ENCODE measurements around the gene CRHR1.

Gene CRHR1

DNA sequence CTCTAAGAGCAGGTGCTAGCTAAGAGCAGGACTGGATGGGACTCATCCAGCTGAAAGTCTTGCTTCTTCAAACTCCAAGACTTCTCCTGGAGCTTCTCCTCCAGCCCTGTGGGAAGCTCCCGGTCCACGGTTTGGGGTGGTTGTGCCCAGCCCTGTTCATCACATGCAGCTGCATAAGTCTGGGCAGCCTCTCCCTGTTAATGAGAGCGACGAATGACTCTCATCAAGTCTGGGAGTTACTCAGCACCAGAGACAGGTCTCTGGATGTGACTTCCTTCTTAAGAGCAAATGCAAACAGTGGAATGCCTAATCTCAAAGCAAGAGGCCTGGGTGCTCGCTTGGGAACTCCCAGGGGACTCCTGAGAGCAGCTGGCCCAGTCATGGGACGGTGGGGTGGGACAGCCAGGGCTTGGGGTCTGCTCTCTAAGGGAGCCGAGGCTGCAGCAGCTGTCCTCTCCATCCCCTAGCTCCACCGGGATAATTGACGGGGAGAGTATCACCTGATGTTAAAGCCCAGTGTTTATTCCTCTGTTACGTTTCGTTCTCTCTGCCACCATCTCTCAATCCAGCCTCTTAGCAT lies 35.3 kb upstream of the CRHR1 start:
- H3K9me3 ChIP-seq (ENCODE audit: control insufficient read depth, low read length): no peaks in the 10 kb centered on the region
- no peak overlapping the region for H3K4me2 ChIP-seq (ENCODE audit: low read length)
- no peak overlapping the region for H2AFZ ChIP-seq
- H3K4me1 ChIP-seq: no peaks in the 10 kb centered on the region
- H3K36me3 ChIP-seq (ENCODE audit: control insufficient read depth, insufficient read depth, low read length): no peaks in the 10 kb centered on the region
- H3K27ac ChIP-seq: no peak overlapping the region
- TF ChIP-seq CTCF (IDR thresholded peaks at IDR 0.05): no peak
- no peaks in the 10 kb centered on the region for H3K79me2 ChIP-seq
- H3K4me3 ChIP-seq (ENCODE audit: low read depth, low read length): no peak overlapping the region
- H3K9ac ChIP-seq: no peak overlapping the region
- peaks cover 2% of the 10 kb centered on the region for H3K27me3 ChIP-seq (ENCODE audit: control insufficient read depth, insufficient read depth, low read length)

GRCh38 chr17:45749831-45750335 lies 34.2 kb upstream of the CRHR1 start:
- Histone ChIP-seq H3K9me3 (ENCODE audit: control insufficient read depth, low read length) (no peaks in the 10 kb centered on the region), H3K9ac (no peak overlapping the region)
- no peak for TF ChIP-seq CTCF (IDR thresholded peaks at IDR 0.05)

DNA sequence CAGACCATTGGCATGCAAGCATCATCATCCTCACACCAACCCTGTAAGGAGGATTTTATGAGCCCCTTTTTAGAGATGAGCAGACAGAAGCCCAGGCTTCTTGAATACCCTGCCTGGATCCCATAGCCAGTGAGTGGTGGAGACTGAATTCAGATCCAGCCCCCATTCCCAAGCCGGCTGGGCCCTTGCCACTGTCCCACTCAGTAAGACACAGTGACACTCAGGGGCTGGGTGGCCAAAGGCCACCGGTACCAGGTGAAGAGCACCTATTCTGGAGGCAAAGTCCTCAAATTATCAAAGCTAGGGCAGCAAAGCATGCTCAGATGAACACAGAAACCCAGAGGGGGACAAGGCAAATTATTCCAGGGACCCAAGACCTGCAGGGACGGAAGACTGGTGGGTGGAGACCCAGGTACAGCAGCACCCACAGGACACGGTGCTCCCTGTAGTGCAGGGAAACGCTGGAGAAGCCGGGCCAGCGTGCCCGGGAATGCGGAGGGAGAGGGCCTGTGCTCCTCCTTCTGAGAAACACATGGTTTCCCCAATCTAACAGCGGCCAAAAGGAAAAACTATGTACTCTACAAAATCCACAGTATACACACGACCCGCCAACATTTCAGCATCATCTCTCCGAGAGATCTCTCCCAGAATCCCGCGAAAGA lies 33.2 kb upstream of the CRHR1 start:
- TF ChIP-seq CTCF (IDR thresholded peaks at IDR 0.05): no peak
- Histone ChIP-seq H3K27ac (no peak overlapping the region), H3K9me3 (ENCODE audit: control insufficient read depth, low read length) (no peaks in the 10 kb centered on the region), H3K4me3 (ENCODE audit: low read depth, low read length) (no peak overlapping the region), H2AFZ (no peak overlapping the region), H3K4me1 (no peaks in the 10 kb centered on the region), H3K79me2 (no peaks in the 10 kb centered on the region), H3K27me3 (ENCODE audit: control insufficient read depth, insufficient read depth, low read length) (peaks cover 2% of the 10 kb centered on the region), H3K36me3 (ENCODE audit: control insufficient read depth, insufficient read depth, low read length) (no peaks in the 10 kb centered on the region), H3K4me2 (ENCODE audit: low read length) (no peak overlapping the region), H3K9ac (no peak overlapping the region)

More at GRCh38 chr17:45749831-45750335, 34.2 kb upstream of the CRHR1 start:
- H3K36me3 ChIP-seq (ENCODE audit: control insufficient read depth, insufficient read depth, low read length): no peaks in the 10 kb centered on the region
- H3K27me3 ChIP-seq (ENCODE audit: control insufficient read depth, insufficient read depth, low read length): peaks cover 2% of the 10 kb centered on the region
- no peak overlapping the region for H3K4me3 ChIP-seq (ENCODE audit: low read depth, low read length)
- no peak overlapping the region for H3K27ac ChIP-seq
- no peak overlapping the region for H2AFZ ChIP-seq
- H3K4me2 ChIP-seq (ENCODE audit: low read length): no peak overlapping the region
- no peaks in the 10 kb centered on the region for H3K4me1 ChIP-seq
- no peaks in the 10 kb centered on the region for H3K79me2 ChIP-seq

GRCh38 chr17:45751466-45751865 lies 32.7 kb upstream of the CRHR1 start:
- no peak overlapping the region for H3K4me3 ChIP-seq (ENCODE audit: low read depth, low read length)
- no peak for TF ChIP-seq CTCF (IDR thresholded peaks at IDR 0.05)

More at GRCh38 chr17:45751466-45751865, 32.7 kb upstream of the CRHR1 start:
- Histone ChIP-seq H3K4me1 (no peaks in the 10 kb centered on the region), H3K4me2 (ENCODE audit: low read length) (no peak overlapping the region), H3K27ac (no peak overlapping the region), H3K9ac (no peak overlapping the region), H3K36me3 (ENCODE audit: control insufficient read depth, insufficient read depth, low read length) (no peaks in the 10 kb centered on the region), H2AFZ (no peak overlapping the region), H3K79me2 (no peaks in the 10 kb centered on the region), H3K27me3 (ENCODE audit: control insufficient read depth, insufficient read depth, low read length) (peaks cover 2% of the 10 kb centered on the region), H3K9me3 (ENCODE audit: control insufficient read depth, low read length) (no peaks in the 10 kb centered on the region)
